Jurkat, Clone E6-1 (cell line): ENCODE results near the gene ISG15. TPM values are rescaled to one million over a fixed set of nuclear protein-coding genes. Genes with fewer than 3 reads are reported as not detected.

Experiments used
- DNase-seq: peaks from one replicate; pipeline ENCODE4 v3.0.0-alpha.2; 2011; ENCODE audit warnings: low read depth, low spot score
- H3K4me3 ChIP-seq: 2 replicates; pipeline ENCODE4 v1.5.1; 2011; ENCODE audit warnings: mild to moderate bottlenecking, low read length, control low read depth, moderate library complexity
- polyA plus RNA-seq: library from polyadenylated mRNA; unstranded; fragments of >200 nt; gene quantifications from one replicate; pipeline ENCODE4 v1.2.1, GENCODE V29; 2012; ENCODE audit warnings: missing spikeins; ENCODE audit not compliant: insufficient read length, insufficient read depth

Gene ISG15
- polyA plus RNA-seq = 112 TPM

DNA sequence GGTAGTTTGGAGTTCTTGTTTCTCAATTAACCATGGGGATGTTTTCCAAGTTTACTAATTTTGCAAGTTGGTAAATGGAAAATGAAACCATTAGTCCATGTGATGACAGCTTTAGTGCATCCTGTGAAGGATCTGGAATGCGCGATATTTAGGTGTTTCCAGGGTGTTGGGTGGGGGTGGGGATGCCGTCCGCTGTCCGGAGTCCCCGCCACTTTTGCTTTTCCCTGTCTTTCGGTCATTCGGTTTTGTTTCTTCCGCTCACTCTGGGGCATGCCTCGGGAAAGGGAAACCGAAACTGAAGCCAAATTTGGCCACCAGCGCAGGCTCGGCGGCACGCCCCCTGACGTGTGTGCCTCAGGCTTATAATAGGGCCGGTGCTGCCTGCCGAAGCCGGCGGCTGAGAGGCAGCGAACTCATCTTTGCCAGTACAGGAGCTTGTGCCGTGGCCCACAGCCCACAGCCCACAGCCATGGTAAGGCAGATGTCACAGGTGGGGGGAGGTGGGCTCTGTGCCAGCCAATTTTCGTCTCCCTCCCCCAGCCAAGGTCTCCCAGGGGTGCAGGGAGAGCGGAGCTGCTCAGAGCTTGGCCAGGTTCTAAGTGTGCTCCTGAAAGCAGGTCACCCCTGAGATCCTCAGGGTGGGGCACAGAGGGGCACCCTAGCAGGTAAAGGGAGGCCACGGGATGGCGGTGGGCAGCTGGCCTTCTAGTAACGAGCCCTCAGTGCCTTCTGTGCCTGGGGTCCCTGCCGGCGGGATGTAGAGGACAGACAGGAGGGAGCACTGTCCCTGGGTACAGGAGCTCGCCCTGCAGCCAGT lies at the start of gene ISG15:
Gene ISG15, plus strand, starts transcription at position 393 of the 817 bp plus-strand sequence. Its CDS starts 77 bp downstream, at position 470.
- peak; percentile 84 for DNase-seq

DNA sequence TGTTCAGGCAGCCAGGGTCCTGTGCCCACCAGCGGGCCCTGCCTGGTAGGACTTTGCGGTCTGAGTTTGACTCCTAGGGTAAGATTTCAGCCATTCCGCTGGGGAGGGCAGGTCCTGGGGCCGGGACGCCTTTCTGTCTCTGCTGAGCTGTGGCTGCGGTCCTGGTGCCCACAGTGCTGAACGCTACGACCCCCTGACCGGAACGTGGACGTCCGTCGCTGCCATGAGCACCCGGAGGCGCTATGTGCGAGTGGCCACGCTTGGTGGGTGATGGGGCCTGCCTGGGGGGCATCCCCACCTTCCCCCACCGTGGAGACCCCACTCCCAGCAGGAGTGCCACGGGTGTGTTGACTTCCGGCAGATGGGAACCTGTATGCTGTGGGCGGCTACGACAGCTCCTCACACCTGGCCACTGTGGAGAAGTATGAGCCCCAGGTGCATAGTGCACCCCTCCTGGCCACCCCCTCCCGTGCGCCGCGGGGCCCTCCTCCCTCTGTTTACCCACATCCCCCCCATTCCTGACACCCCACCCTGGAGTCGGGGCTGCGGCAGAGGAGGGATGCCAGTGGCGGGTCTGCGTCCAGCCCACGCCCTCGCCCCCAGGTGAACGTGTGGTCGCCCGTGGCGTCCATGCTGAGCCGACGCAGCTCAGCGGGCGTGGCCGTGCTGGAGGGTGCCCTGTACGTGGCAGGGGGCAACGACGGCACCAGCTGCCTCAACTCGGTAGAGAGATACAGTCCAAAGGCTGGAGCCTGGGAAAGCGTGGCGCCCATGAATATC lies 49.4 kb upstream of the ISG15 start:
- no peak for DNase-seq
- no peak overlapping the region for H3K4me3 ChIP-seq

More for the DNA sequence above, at the start of gene ISG15:
- peak within 1 kb of the TSS; percentile 90 for H3K4me3 ChIP-seq

DNA sequence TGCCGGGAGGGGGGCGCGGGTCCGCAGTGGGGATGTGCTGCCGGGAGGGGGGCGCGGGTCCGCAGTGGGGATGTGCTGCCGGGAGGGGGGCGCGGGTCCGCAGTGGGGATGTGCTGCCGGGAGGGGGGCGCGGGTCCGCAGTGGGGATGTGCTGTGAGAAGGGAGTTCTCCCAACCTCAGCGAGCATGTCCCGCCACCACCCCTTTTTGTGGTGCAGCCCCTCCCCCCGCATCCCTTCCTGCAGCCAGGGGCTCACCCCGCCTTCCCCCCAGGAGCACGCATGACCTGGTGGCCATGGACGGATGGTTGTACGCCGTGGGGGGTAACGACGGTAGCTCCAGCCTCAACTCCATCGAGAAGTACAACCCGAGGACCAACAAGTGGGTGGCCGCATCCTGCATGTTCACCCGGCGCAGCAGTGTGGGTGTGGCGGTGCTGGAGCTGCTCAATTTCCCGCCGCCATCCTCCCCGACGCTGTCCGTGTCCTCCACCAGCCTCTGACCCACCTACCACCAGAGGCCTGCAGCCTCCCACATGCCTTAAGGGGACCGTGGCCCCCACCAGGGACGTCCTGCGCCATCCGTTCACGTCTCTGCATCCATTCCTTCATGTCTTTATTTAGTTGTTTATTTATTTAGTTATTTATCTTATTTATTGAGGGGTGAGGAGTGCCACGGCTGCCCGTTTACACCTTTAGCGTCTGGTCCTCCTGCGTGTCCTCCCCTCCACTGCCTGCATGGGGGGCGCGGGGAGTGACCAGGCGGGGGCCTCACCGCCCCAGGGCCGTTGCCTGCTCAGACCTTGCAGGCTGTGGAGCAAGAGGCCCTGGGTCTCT lies 48.4 kb upstream of the ISG15 start:
- DNase-seq = no peak
- H3K4me3 ChIP-seq = no peak overlapping the region

DNA sequence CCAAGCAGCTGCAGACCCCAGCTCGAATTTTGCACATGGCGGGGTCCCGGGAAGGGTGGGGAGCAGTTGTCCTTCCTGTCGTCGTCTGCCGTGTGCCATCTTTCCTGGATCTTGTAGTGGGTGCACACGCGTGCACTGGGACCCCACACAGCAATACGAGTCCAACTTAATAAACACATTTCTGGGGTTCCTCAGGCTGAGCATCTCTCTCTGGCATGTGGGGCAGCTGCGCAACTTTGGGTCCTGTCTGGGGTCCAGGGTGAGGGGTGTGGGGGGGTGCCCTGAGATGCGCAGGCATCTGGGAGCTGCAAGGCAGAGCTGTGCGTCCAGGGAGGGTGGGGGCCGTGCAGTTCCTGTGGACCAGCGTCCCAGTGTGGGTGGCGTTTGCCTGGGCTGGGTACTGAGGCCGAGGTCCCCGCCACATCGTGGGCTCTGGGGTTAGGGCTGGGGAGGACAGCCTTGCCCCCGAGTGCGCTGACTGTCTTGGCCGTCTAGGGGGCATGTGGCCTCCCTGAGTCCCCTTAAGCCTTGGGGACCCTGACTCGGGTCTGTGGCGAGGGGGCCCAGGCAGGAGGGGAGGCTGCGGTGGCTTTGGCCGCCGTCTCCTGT lies 47.7 kb upstream of the ISG15 start:
- DNase-seq = no peak
- H3K4me3 ChIP-seq = no peak overlapping the region

DNA sequence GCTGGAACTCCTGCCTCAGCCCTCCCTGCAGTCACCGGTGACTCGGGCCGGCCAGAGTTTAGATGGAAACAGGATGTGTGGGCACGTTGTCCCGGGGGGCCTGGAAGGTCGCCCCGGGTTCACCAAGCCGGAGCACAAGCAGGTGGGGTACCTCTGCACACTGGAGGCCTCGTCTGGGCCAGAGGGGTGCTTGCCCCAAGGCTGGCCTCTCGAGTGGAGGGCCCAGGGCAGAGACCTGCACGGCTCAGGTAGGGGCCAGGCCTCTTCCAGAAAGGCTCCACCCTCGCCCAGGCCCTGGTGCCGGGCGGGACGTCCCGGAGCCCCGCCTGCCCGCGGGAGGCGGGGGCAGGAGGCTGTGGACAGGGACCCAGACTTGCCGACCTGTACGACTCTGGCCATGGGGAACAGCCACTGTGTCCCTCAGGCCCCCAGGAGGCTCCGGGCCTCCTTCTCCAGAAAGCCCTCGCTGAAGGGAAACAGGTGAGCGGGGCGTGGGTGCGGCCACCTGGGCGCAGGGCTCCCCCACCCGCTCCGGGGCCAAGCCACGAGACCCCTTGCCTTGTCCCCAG lies 47.1 kb upstream of the ISG15 start, which contains the start of gene PLEKHN1:
Gene PLEKHN1, plus strand, starts transcription at position 348 of the 569 bp plus-strand sequence. Its CDS starts 50 bp downstream, at position 398.
- peak within 1 kb of the TSS; percentile 49 for H3K4me3 ChIP-seq
- DNase-seq = no peak

DNA sequence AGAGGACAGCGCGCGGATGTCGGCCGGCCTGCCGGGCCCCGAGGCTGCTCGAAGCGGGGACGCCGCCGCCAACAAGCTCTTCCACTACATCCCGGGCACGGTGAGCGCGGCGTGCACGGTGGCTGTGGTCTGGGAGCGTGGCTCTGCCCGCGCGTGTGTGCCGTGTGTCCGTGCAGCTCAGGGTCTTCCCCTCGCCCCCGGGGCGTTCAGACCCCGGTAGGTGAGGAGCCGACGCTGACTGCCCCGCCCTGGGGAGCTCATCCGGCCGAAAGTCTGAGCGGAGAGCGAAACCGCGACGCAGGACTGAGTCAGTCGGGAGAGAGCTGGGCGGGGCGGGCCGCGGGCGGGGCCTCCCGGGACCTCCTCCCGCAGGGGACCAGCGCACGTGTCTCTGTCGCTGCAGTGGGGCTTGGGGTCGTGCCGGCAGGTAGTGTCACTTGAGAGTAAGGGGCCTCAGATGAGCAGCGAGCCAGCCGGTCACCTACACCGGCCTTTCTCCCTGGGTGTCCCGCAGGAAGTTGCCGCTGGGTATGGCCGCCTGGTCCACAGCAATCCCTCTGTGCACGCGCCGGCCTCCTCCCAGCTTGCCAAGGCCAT lies 46.5 kb upstream of the ISG15 start:
- H3K4me3 ChIP-seq = peak overlapping the region; percentile 49
- peak; percentile 25 for DNase-seq

DNA sequence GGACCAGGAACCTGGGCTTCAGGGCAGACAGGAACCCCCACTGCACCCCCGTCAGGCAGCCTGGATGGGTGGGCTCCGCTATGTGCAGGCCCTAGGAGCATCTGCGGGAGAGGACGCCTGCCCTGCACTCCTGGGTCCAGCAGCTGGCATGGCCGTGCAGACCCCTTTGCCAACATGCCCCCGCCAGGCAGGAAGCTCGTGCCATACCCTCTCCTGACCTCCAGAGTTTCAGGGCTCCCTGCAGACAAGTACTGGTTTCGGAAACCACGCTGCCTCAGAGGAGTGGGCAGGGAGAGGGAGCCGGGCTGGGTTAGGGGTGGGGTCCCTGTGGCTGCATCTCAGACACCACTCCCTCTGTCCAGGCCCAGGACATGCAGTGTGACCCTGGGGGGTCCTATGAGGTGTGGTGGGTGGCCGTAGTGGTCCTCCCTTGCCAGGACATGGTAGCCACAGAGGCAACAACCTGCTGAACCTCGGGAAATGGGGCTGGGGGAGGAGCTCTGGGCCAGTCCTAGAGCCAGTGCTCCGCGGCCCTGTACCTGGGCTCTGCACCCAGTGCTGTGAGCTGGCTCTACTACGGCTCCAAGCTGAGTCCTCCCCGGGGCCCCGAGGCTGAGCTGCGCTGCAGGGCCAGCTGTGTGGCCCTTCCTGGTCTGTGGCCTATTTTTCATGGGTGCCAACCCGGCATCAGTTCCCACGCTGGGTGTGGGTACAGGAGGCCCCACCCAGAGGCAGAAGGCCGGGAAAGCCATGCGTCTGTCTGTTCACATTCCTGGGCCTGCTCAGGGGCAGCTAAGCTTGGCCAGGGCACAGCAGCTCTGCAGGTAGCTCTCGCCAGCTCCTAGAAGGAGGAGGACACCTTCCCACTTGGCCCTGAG lies 45.6 kb upstream of the ISG15 start:
- no peak for DNase-seq
- H3K4me3 ChIP-seq = no peak overlapping the region

DNA sequence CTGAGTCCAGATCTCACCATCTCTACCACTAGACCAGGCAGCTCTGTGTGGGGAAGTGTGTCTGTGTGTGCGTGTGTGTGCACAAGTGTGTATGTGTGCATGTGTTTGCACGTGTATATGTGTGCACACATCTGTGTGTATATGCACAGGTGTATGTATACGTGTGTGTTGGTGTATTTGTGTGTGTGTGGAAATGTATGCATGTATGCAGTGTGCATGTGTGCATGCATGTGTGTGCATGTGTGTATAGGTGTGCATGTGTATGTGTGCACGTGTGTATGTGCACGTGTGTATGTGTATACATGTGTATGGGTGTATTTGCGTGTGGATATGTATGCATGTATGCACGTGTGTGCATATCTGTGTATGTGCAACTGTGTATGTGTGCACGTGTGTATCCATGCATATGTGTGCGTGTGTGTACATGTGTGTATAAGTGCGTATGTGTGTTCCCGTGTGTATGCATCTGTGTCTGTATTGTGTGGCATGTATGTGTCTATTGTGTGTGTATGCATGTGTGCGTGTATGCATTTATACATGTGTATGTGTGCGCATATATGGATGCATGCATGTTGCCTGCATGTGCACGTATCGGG lies 43.9 kb upstream of the ISG15 start:
- no peak overlapping the region for H3K4me3 ChIP-seq
- DNase-seq = no peak

DNA sequence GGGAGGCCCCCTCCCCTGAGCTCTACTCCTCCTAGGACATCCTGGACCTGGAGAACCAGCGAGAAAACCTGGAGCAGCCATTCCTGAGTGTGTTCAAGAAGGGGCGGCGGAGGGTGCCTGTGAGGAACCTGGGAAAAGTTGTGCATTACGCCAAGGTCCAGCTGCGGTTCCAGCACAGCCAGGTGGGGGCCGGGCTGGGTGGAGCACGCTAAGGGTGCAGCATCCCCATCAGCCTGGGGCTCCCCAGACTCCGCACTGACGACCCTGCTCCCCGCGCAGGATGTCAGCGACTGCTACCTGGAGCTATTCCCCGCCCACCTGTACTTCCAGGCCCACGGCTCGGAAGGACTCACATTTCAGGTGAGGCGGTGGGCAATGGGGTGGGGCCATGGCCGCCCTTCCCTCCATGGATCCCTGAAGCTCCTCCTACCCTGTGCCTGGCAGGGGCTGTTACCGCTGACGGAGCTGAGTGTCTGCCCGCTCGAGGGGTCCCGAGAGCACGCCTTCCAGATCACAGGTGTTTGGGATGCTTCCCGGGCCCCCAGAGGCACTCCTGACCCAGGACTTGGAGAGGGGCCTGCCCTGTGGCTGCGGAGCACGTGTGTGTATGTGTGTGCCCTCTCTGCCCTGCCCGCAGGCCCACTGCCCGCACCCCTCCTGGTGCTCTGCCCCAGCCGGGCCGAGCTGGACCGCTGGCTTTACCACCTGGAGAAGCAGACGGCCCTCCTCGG lies 42.9 kb upstream of the ISG15 start:
- H3K4me3 ChIP-seq = no peak overlapping the region
- no peak for DNase-seq

DNA sequence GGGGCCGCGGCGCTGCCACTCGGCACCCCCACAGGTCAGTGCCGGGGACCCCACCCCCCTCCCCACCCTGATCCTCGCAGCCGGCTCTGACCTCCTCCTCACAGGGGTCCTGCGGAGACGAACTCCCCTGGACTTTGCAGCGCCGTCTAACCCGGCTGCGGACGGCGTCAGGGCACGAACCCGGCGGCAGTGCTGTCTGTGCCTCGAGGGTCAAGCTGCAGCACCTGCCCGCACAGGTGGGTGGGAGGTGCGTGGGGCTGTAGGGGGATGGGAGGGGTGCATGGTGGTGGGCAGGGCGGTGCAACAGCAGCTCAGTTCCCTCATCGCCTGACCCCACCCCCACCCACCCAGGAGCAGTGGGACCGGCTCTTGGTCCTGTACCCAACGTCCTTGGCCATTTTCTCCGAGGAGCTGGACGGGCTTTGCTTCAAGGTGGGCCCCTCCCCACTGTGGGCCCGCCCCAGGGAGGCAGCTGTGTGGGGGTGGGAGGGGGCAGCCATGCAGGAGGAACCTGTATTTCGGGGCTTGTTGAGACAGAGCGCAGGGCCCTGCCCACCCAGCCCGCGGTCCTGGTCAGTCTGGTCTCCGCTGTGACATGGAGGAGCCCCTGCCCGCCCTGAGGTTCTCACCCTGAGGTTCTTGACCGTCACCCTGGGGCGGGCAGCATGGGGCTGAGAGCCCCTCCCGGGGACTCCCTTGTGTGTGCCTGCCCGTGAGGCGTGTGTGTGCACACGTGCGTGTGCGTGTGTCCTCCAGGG lies 42.1 kb upstream of the ISG15 start:
- no peak for DNase-seq
- H3K4me3 ChIP-seq = no peak overlapping the region

DNA sequence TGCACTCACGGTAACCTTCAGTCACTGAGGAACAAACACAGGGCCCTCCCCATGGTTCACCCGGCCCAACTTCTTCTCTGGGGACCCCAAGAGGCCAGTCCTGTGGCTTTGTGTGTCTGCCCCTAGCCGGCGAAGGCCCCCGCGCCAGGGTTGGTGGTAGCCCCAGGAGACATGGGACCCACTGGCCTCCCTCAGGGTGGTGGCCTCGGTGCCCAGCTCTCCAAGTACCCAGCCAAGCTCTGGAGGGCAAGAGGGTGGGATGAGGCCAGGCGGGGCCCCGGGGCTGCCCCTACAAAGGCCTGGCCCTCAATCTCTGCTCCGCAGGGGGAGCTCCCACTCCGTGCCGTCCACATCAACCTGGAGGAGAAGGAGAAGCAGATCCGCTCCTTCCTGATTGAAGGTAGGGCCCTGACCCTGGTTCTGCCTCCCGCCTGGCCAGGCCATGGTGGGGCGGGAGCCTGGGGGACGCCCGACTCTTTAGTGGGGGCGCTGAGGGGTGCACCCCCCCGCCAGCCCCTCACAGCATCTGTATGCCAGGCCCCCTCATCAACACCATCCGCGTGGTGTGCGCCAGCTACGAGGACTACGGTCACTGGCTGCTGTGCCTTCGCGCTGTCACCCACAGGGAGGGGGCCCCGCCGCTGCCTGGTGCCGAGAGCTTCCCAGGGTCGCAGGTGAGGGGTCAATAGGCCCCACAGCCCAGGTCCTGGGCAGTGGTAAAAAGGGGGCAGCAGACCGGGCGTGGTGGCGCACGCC lies 41.4 kb upstream of the ISG15 start:
- H3K4me3 ChIP-seq = no peak overlapping the region
- DNase-seq = no peak

DNA sequence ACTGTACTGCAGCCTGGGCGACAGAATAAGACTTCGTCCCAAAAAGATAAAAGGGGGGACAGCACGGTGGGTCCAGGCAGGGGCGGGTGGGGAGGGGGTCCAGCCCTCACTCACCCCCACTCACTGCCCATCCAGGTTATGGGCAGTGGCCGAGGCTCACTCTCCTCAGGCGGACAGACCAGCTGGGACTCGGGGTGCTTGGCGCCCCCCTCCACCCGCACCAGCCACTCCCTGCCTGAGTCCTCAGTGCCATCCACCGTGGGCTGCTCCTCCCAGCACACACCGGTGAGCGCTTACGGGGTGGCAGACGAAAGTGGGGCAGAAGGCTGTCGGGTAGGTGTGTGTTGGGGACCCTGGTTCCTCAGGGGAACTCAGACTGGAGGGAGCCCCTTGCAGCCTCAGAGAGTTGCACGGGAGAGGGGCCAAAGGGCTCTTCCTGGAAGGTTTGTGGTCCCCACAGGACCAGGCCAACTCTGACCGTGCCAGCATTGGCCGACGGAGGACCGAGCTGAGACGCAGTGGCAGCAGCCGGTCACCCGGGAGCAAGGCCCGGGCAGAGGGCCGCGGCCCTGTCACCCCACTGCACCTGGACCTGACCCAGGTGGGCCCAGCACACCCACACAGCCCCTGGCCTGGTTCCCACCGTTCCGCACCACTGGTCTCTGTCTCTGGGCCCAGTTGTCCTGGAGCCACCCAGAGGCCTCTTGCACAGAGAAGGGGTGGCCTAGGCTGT lies 40.4 kb upstream of the ISG15 start:
- DNase-seq = no peak
- no peak overlapping the region for H3K4me3 ChIP-seq

DNA sequence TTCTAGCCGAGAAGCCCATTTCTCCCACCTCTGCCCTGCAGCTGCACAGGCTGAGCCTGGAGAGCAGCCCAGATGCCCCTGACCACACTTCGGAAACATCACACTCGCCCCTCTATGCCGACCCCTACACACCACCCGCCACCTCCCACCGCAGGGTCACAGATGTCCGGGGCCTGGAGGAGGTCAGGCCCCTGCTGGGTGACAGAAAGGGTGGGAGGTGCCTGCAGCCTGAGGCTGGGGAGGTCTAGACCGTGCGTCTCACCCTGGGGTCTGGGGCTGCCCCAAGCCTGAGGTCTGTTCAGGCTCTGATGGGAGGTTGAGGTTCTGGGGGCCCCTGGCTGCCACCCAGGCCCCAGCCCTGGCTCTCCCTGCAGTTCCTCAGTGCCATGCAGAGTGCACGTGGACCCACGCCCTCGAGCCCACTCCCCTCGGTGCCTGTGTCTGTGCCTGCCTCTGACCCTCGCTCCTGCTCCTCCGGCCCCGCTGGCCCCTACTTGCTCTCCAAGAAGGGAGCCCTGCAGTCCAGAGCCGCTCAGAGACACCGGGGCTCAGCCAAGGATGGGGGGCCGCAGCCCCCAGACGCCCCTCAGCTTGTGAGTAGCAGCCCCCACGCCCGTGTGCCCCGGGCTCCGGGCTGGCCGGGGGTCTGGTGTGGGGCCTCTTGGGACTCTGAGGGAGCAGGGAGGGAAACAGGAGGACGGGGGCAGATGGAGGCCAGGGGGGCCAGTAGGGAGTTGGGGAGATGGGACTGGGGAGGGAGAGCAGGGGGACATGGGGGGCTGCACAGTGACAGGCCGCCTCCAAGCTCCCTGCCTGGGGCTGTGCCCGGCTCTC lies 39.6 kb upstream of the ISG15 start:
- no peak for DNase-seq
- H3K4me3 ChIP-seq = no peak overlapping the region

DNA sequence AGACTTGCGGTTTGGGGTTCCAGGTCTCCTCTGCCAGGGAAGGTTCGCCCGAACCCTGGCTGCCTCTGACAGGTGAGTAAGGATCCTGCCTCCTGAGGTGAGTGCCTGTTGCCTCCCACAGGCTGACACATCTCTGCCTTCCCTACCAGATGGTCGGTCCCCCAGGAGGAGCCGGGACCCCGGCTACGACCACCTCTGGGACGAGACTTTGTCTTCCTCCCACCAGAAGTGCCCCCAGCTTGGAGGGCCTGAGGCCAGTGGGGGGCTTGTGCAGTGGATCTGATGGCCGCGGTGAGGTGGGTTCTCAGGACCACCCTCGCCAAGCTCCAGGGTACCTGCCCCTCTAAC lies 39.0 kb upstream of the ISG15 start:
- no peak for DNase-seq
- H3K4me3 ChIP-seq = no peak overlapping the region
